Measurements from ENCODE around the gene MASP1.
A peak's percentile ranks its signal among the peaks of the same experiment; 100 is the strongest.

- TF ChIP-seq CTCF (IDR thresholded peaks at IDR 0.05) (peak; percentile 73 to 84), POLR2AphosphoS5 (IDR thresholded peaks at IDR 0.05) (no peak), POLR2A (IDR thresholded peaks at IDR 0.05) (no peak)
Observed at GRCh38 chr3:187318819-187319616, 27.5 kb upstream of the MASP1 start.

Measured in suprapubic skin (tissue), 4 donors.